Smooth muscle cell (in vitro differentiated cells): Measurements from ENCODE around the gene ANKRD13A. TPM values are rescaled to one million over a fixed set of nuclear protein-coding genes. Genes with fewer than 3 reads are reported as not detected.
"Not testable (repeated sequence)": the region's sequence is repeated elsewhere in the genome, so short reads cannot be mapped to it uniquely, and the experiment has no call there.

ENCODE experiments used
- DNase-seq: peaks from one replicate; lab custom pipeline; 2025; ENCODE audit not compliant: unreplicated experiment; lab: John Stamatoyannopoulos, UW
- H2AFZ ChIP-seq: fragments of 200-600 bp; sonication (generic); 2 replicates; pipeline ENCODE4 v1.6.0; 2016; ENCODE audit warnings: antibody characterized with exemption, low read depth, mild to moderate bottlenecking
- H3F3A ChIP-seq: fragments of 200-600 bp; sonication (generic); 2 replicates; pipeline ENCODE4 v1.6.0; 2017; ENCODE audit warnings: antibody characterized with exemption, low read depth
- H3K27ac ChIP-seq: fragments of 200-600 bp; sonication (generic); 2 replicates; pipeline ENCODE4 v1.5.1; 2016; ENCODE audit warnings: low read depth, mild to moderate bottlenecking
- H3K27me3 ChIP-seq: fragments of 200-600 bp; sonication (generic); 2 replicates; pipeline ENCODE4 v1.6.1; 2016; ENCODE audit warnings: low read depth, mild to moderate bottlenecking
- H3K36me3 ChIP-seq: fragments of 200-600 bp; sonication (generic); 2 replicates; pipeline ENCODE4 v1.5.1; 2016; ENCODE audit warnings: low read depth
- H3K4me1 ChIP-seq: fragments of 200-600 bp; sonication (generic); 2 replicates; pipeline ENCODE4 v1.5.1; 2016; ENCODE audit warnings: low read depth
- H3K4me2 ChIP-seq: fragments of 200-600 bp; sonication (generic); 2 replicates; pipeline ENCODE4 v1.6.0; 2016; ENCODE audit warnings: mild to moderate bottlenecking
- H3K4me3 ChIP-seq: fragments of 200-600 bp; sonication (generic); 2 replicates; pipeline ENCODE4 v1.5.1; 2016; ENCODE audit warnings: mild to moderate bottlenecking
- H3K79me2 ChIP-seq: fragments of 200-600 bp; sonication (generic); 2 replicates; pipeline ENCODE4 v1.6.0; 2016; ENCODE audit warnings: low read depth, mild to moderate bottlenecking
- H3K9ac ChIP-seq: fragments of 200-600 bp; sonication (generic); 2 replicates; pipeline ENCODE4 v1.6.0; 2016; ENCODE audit warnings: low read depth
- H3K9me3 ChIP-seq: fragments of 200-600 bp; sonication (generic); replicated peaks from 2 replicates; pipeline ENCODE4 v1.5.1; 2016; ENCODE audit warnings: low read depth
- H4K20me1 ChIP-seq: fragments of 200-600 bp; sonication (generic); 2 replicates; pipeline ENCODE4 v1.6.0; 2016; ENCODE audit warnings: low read depth
- WGBS: methylation state at CpG from one replicate; pipeline ENCODE4 v1.1.7; 2016; ENCODE audit warnings: low lambda C conversion rate; 5-methylcytosine and 5-hydroxymethylcytosine counted together
- polyA plus RNA-seq: library from polyadenylated mRNA; unstranded; fragments of >200 nt; fragmentation: Nextera tagmentation; extraction: Ambion mirVana; gene quantifications from 2 replicates; pipeline ENCODE4 v1.2.1, GENCODE V29; 2016
- total RNA-seq: library from RNA; depleted of rRNA; stranded (reverse); fragments of >200 nt; gene quantifications from 2 replicates; pipeline ENCODE4 v1.2.3, GENCODE V29; 2014
- TF ChIP-seq, protein P1 (sequence below): fragments of 200-600 bp; sonication (generic); IDR thresholded peaks from 2 replicates; pipeline ENCODE4 v1.5.1; 2017; ENCODE audit warnings: borderline replicate concordance, mild to moderate bottlenecking, antibody characterized with exemption; ENCODE audit not compliant: insufficient read depth, poor library complexity, severe bottlenecking

ANKRD13A gene
- total and polyA plus RNA-seq, 2 experiments from 2014 or later: 11.6 to 31.1 TPM

DNA sequence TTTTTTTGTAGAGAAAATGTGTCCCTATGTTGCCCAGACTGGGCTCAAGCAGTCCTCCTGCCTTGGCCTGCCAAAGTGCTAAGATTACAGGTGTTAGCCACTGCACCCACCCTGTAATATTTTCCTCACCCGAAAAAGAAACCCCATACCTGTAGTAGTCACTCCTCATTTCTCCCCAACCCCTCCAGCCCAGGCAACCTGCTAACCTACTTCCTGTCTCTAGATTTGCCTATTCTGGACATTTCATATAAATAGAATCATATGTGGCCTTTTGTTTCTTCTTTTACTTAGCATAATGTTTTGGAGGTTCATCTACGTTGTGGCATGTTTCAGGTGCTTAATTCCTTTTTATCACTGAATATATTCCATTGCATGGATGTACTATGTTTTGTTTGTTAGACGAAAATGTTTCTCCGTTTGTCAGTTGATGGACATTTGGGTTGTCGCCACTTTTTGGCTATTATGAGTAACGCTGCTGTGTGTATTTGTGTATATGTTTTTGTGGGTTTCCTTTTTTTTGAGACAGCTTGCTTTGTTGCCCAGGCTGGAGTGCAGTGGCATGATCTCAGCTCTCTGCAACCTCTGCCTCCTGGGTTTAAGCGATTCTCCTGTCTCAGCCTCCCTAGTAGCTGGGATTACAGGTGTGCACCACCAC, 6.2 kb downstream of the ANKRD13A start:
- Histone ChIP-seq H3F3A (no peaks in the 10 kb centered on the region), H3K36me3 (no peaks in the 10 kb centered on the region), H3K27me3 (no peaks in the 10 kb centered on the region), H3K4me2 (no peak overlapping the region), H3K4me3 (no peak overlapping the region), H2AFZ (no peak overlapping the region), H4K20me1 (peaks cover 31% of the 10 kb centered on the region), H3K79me2 (peaks cover 16% of the 10 kb centered on the region), H3K9ac (no peak overlapping the region), H3K4me1 (no peaks in the 10 kb centered on the region), H3K27ac (no peak overlapping the region), H3K9me3 (no peaks in the 10 kb centered on the region)
- TF ChIP-seq, protein P1, sequence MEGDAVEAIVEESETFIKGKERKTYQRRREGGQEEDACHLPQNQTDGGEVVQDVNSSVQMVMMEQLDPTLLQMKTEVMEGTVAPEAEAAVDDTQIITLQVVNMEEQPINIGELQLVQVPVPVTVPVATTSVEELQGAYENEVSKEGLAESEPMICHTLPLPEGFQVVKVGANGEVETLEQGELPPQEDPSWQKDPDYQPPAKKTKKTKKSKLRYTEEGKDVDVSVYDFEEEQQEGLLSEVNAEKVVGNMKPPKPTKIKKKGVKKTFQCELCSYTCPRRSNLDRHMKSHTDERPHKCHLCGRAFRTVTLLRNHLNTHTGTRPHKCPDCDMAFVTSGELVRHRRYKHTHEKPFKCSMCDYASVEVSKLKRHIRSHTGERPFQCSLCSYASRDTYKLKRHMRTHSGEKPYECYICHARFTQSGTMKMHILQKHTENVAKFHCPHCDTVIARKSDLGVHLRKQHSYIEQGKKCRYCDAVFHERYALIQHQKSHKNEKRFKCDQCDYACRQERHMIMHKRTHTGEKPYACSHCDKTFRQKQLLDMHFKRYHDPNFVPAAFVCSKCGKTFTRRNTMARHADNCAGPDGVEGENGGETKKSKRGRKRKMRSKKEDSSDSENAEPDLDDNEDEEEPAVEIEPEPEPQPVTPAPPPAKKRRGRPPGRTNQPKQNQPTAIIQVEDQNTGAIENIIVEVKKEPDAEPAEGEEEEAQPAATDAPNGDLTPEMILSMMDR: no peak
- WGBS: 96% methylated on average over 7 of the region's 7 CpGs
- no peak for DNase-seq

DNA sequence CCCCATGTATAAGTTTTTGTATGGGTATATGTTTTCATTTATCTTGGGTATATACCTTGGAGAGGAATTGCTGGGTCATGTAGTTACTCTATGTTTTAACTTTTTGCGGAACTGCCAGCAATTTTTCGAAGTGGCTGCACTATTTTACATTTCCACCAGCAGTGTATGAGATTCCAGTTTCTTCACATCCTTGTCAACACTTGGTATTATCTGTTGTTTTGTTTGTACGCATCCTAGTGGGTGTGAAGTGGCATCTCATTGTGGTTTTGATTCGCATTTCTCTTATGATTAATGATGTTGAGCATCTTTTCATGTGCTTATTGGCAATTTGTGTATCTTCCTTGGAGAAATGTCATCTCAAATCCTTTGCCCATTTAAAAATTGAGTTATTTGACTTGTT, 6.9 kb downstream of the ANKRD13A start:
- Histone ChIP-seq H3K4me2 (no peak overlapping the region), H2AFZ (no peak overlapping the region), H3K27me3 (no peaks in the 10 kb centered on the region), H4K20me1 (peaks cover 28% of the 10 kb centered on the region), H3K36me3 (no peaks in the 10 kb centered on the region), H3K79me2 (peaks cover 16% of the 10 kb centered on the region), H3K4me1 (no peaks in the 10 kb centered on the region), H3K27ac (no peak overlapping the region), H3F3A (no peaks in the 10 kb centered on the region), H3K9me3 (no peaks in the 10 kb centered on the region), H3K9ac (no peak overlapping the region), H3K4me3 (no peak overlapping the region)
- 96% methylated on average over 4 of the region's 4 CpGs for WGBS
- DNase-seq: no peak
- TF ChIP-seq, protein P1: no peak

DNA sequence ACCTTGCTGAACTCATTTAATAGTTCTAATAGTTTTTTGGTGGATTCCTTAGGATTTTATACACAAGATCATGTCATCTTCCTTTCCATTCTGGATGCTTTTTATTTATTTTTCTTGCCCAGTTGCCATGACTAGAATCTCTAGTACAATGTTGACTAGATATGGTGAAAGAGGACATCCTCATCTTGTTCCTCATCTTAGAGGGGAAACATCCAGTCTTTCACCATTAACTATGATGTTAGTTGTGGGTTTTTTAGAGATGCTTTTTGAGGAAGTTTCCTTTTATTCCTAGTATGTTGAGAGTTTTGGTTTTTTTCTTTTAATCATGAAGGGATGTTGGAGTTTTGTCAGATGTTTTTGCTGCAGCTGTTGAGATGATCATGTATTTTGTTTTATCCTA, 8.7 kb downstream of the ANKRD13A start:
- H3K36me3 ChIP-seq: peaks cover 4% of the 10 kb centered on the region
- H3K27ac ChIP-seq: no peak overlapping the region
- no peak overlapping the region for H3K4me3 ChIP-seq
- H2AFZ ChIP-seq: no peak overlapping the region
- peaks cover 25% of the 10 kb centered on the region for H4K20me1 ChIP-seq
- no peaks in the 10 kb centered on the region for H3K9me3 ChIP-seq
- DNase-seq: no peak
- H3K9ac ChIP-seq: no peak overlapping the region
- no peaks in the 10 kb centered on the region for H3K27me3 ChIP-seq
- H3K4me1 ChIP-seq: no peaks in the 10 kb centered on the region
- peaks cover 16% of the 10 kb centered on the region for H3K79me2 ChIP-seq
- TF ChIP-seq, protein P1: no peak
- no peak overlapping the region for H3K4me2 ChIP-seq
- H3F3A ChIP-seq: no peaks in the 10 kb centered on the region

DNA sequence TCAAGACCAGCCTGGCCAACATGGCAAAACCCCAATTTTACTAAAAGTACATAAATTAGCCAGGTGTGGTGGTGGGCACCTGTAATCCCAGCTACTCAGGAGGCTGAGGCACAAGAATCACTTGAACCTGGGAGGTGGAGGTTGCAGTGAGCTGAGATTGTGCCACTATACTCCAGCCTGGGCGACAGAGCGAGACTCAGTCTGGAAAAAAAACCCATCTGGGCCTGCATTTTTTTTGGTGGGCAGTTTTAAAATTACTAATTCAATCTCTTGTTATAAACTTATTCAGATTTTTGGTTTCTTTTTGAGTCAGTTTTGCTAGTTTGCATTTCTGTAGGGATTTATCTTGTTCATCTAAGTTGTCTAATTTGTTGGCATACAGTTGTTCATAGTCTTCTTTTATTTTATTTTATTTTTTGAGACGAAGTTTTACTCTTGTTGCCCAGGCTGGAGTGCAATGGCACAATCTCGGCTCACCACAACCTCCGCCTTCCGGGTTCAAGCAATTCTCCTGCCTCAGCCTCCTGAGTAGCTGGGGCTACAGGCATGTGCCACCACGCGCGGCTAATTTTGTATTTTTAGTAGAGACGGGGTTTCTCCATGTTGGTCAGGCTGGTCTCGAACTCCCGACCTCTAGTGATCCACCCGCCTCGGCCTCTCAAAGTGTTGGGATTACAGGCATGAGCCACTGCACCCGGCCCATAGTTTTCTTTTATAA, 9.6 kb downstream of the ANKRD13A start:
- not testable (repeated sequence) for H3K9me3 ChIP-seq, H2AFZ ChIP-seq, H3K4me2 ChIP-seq, H3K27ac ChIP-seq, H3F3A ChIP-seq, H3K4me1 ChIP-seq, H3K4me3 ChIP-seq, DNase-seq, H3K27me3 ChIP-seq, H3K36me3 ChIP-seq, H3K9ac ChIP-seq
- H4K20me1 ChIP-seq: peaks cover 25% of the 10 kb centered on the region
- WGBS: 96% methylated on average over 15 of the region's 15 CpGs
- peaks cover 16% of the 10 kb centered on the region for H3K79me2 ChIP-seq
